ENCODE results near the gene GMPPB. TPM values are rescaled to one million over a fixed set of nuclear protein-coding genes. Genes with fewer than 3 reads are reported as not detected.
"Not testable (repeated sequence)": the region's sequence is repeated elsewhere in the genome, so short reads cannot be mapped to it uniquely, and the experiment has no call there.

The GMPPB gene
- total RNA-seq: 11.3 TPM
- polyA plus RNA-seq: 17.9 TPM

- peak; percentile 83 for DNase-seq (ENCODE audit: extremely low spot score)
- under 1% methylated on average over 102 of the region's 102 CpGs for WGBS
- Histone ChIP-seq H3K36me3 (ENCODE audit: insufficient read depth) (no peaks in the 10 kb centered on the region), H3K4me3 (ENCODE audit: low read depth, low read length) (peak within 1 kb of the TSS; percentile 72), H3K4me1 (ENCODE audit: insufficient read depth) (no peaks in the 10 kb centered on the region), H3K27ac (ENCODE audit: low read depth) (peak within 1 kb of the TSS; percentile 96)
These were observed at the start of gene GMPPB for GRCh38 chr3:49723628-49724551. Gene GMPPB, minus strand, starts transcription at chr3:49723951. Its CDS starts 225 bp downstream, at chr3:49723726.

GRCh38 chr3:49772703-49773102 lies 49.0 kb upstream of the GMPPB start:
- WGBS: 98% methylated on average over 2 of the region's 2 CpGs
- H3K4me1 ChIP-seq (ENCODE audit: insufficient read depth): no peaks in the 10 kb centered on the region
- DNase-seq (ENCODE audit: extremely low spot score): no peak
- H3K4me3 ChIP-seq (ENCODE audit: low read depth, low read length): no peak overlapping the region
- no peaks in the 10 kb centered on the region for H3K36me3 ChIP-seq (ENCODE audit: insufficient read depth)
- H3K27ac ChIP-seq (ENCODE audit: low read depth): no peak overlapping the region

GRCh38 chr3:49771340-49771938 lies 47.7 kb upstream of the GMPPB start:
- no peaks in the 10 kb centered on the region for H3K4me1 ChIP-seq (ENCODE audit: insufficient read depth)
- H3K27ac ChIP-seq (ENCODE audit: low read depth): no peak overlapping the region
- DNase-seq (ENCODE audit: extremely low spot score): no peak
- H3K4me3 ChIP-seq (ENCODE audit: low read depth, low read length): no peak overlapping the region
- no peaks in the 10 kb centered on the region for H3K36me3 ChIP-seq (ENCODE audit: insufficient read depth)
- WGBS: 89% methylated on average over 1 of the region's 1 CpG

GRCh38 chr3:49769926-49770325 lies 46.2 kb upstream of the GMPPB start:
- no peak for DNase-seq (ENCODE audit: extremely low spot score)
- no peak overlapping the region for H3K27ac ChIP-seq (ENCODE audit: low read depth)
- no peaks in the 10 kb centered on the region for H3K36me3 ChIP-seq (ENCODE audit: insufficient read depth)
- no peaks in the 10 kb centered on the region for H3K4me1 ChIP-seq (ENCODE audit: insufficient read depth)
- no peak overlapping the region for H3K4me3 ChIP-seq (ENCODE audit: low read depth, low read length)

- WGBS: 88% methylated on average over 3 of the region's 3 CpGs
- H3K4me1 ChIP-seq (ENCODE audit: insufficient read depth): no peaks in the 10 kb centered on the region
- H3K4me3 ChIP-seq (ENCODE audit: low read depth, low read length): no peak overlapping the region
- H3K27ac ChIP-seq (ENCODE audit: low read depth): no peak overlapping the region
- DNase-seq (ENCODE audit: extremely low spot score): no peak
- no peaks in the 10 kb centered on the region for H3K36me3 ChIP-seq (ENCODE audit: insufficient read depth)
These were observed 45.6 kb upstream of the GMPPB start for GRCh38 chr3:49769286-49769915.

- no peak for DNase-seq (ENCODE audit: extremely low spot score)
- H3K4me3 ChIP-seq (ENCODE audit: low read depth, low read length): no peak overlapping the region
- 97% methylated on average over 4 of the region's 4 CpGs for WGBS
- no peaks in the 10 kb centered on the region for H3K36me3 ChIP-seq (ENCODE audit: insufficient read depth)
- H3K27ac ChIP-seq (ENCODE audit: low read depth): no peak overlapping the region
- no peaks in the 10 kb centered on the region for H3K4me1 ChIP-seq (ENCODE audit: insufficient read depth)
These were observed 40.2 kb upstream of the GMPPB start for GRCh38 chr3:49763981-49764380.

- Histone ChIP-seq H3K4me3 (ENCODE audit: low read depth, low read length) (no peak overlapping the region), H3K27ac (ENCODE audit: low read depth) (no peak overlapping the region), H3K36me3 (ENCODE audit: insufficient read depth) (no peaks in the 10 kb centered on the region), H3K4me1 (ENCODE audit: insufficient read depth) (no peaks in the 10 kb centered on the region)
- WGBS: 88% methylated on average over 3 of the region's 3 CpGs
- DNase-seq (ENCODE audit: extremely low spot score): no peak
These were observed 37.9 kb upstream of the GMPPB start for GRCh38 chr3:49761661-49762060.

- no peak overlapping the region for H3K27ac ChIP-seq (ENCODE audit: low read depth)
- no peak for DNase-seq (ENCODE audit: extremely low spot score)
- no peak overlapping the region for H3K4me3 ChIP-seq (ENCODE audit: low read depth, low read length)
- 25% methylated on average over 1 of the region's 1 CpG for WGBS
- no peaks in the 10 kb centered on the region for H3K4me1 ChIP-seq (ENCODE audit: insufficient read depth)
- no peaks in the 10 kb centered on the region for H3K36me3 ChIP-seq (ENCODE audit: insufficient read depth)
These were observed 35.5 kb upstream of the GMPPB start for GRCh38 chr3:49759226-49759625.

- no peak overlapping the region for H3K4me3 ChIP-seq (ENCODE audit: low read depth, low read length)
- no peaks in the 10 kb centered on the region for H3K4me1 ChIP-seq (ENCODE audit: insufficient read depth)
- no peaks in the 10 kb centered on the region for H3K36me3 ChIP-seq (ENCODE audit: insufficient read depth)
- no peak overlapping the region for H3K27ac ChIP-seq (ENCODE audit: low read depth)
- 63% methylated on average over 2 of the region's 2 CpGs for WGBS
- DNase-seq (ENCODE audit: extremely low spot score): no peak
These were observed 33.4 kb upstream of the GMPPB start for GRCh38 chr3:49757197-49757596.

GRCh38 chr3:49756036-49756435 lies 32.3 kb upstream of the GMPPB start:
- no peak for DNase-seq (ENCODE audit: extremely low spot score)
- WGBS: 84% methylated on average over 1 of the region's 1 CpG
- H3K36me3 ChIP-seq (ENCODE audit: insufficient read depth): no peaks in the 10 kb centered on the region
- no peak overlapping the region for H3K27ac ChIP-seq (ENCODE audit: low read depth)
- H3K4me1 ChIP-seq (ENCODE audit: insufficient read depth): no peaks in the 10 kb centered on the region
- H3K4me3 ChIP-seq (ENCODE audit: low read depth, low read length): no peak overlapping the region

- Histone ChIP-seq H3K4me1 (ENCODE audit: insufficient read depth) (no peaks in the 10 kb centered on the region), H3K4me3 (ENCODE audit: low read depth, low read length) (no peak overlapping the region), H3K27ac (ENCODE audit: low read depth) (no peak overlapping the region), H3K36me3 (ENCODE audit: insufficient read depth) (no peaks in the 10 kb centered on the region)
- DNase-seq (ENCODE audit: extremely low spot score): no peak
- 85% methylated on average over 1 of the region's 1 CpG for WGBS
These were observed 30.8 kb upstream of the GMPPB start for GRCh38 chr3:49754536-49754935.

GRCh38 chr3:49751501-49751900 lies 27.8 kb upstream of the GMPPB start:
- DNase-seq (ENCODE audit: extremely low spot score): no peak
- 90% methylated on average over 4 of the region's 4 CpGs for WGBS
- no peaks in the 10 kb centered on the region for H3K36me3 ChIP-seq (ENCODE audit: insufficient read depth)
- no peaks in the 10 kb centered on the region for H3K4me1 ChIP-seq (ENCODE audit: insufficient read depth)
- no peak overlapping the region for H3K27ac ChIP-seq (ENCODE audit: low read depth)
- H3K4me3 ChIP-seq (ENCODE audit: low read depth, low read length): no peak overlapping the region

- no peaks in the 10 kb centered on the region for H3K4me1 ChIP-seq (ENCODE audit: insufficient read depth)
- 94% methylated on average over 4 of the region's 4 CpGs for WGBS
- no peak overlapping the region for H3K4me3 ChIP-seq (ENCODE audit: low read depth, low read length)
- no peak for DNase-seq (ENCODE audit: extremely low spot score)
- no peak overlapping the region for H3K27ac ChIP-seq (ENCODE audit: low read depth)
- H3K36me3 ChIP-seq (ENCODE audit: insufficient read depth): no peaks in the 10 kb centered on the region
These were observed 26.3 kb upstream of the GMPPB start for GRCh38 chr3:49750056-49750455.

GRCh38 chr3:49748874-49749273 lies 25.1 kb upstream of the GMPPB start:
- H3K27ac ChIP-seq (ENCODE audit: low read depth); DNase-seq (ENCODE audit: extremely low spot score); H3K4me1 ChIP-seq (ENCODE audit: insufficient read depth); H3K4me3 ChIP-seq (ENCODE audit: low read depth, low read length); H3K36me3 ChIP-seq (ENCODE audit: insufficient read depth): not testable (repeated sequence)
- 89% methylated on average over 5 of the region's 5 CpGs for WGBS
